GM23338 (cell line): Measurements from ENCODE around the gene ZNF628.

ENCODE experiments used
- EZH2phosphoT487 ChIP-seq: fragments of 200-600 bp; sonication (generic); IDR thresholded peaks from one replicate; pipeline ENCODE4 v1.8.1; 2018; ENCODE audit warnings: antibody characterized with exemption; ENCODE audit not compliant: unreplicated experiment
- TF ChIP-seq, protein P1 (sequence below), 2 experiments: fragments of 200-600 bp in 1 of 2; sonication (generic) in 1 of 2; conservative IDR thresholded peaks; 2 replicates each; pipeline versions ENCODE4 v1.5.1 to v1.6.1; 2016 to 2017; ENCODE audit warnings: antibody characterized with exemption in 2 of 2, low read depth in 2 of 2, mild to moderate bottlenecking in 2 of 2, moderate library complexity in 1 of 2

DNA sequence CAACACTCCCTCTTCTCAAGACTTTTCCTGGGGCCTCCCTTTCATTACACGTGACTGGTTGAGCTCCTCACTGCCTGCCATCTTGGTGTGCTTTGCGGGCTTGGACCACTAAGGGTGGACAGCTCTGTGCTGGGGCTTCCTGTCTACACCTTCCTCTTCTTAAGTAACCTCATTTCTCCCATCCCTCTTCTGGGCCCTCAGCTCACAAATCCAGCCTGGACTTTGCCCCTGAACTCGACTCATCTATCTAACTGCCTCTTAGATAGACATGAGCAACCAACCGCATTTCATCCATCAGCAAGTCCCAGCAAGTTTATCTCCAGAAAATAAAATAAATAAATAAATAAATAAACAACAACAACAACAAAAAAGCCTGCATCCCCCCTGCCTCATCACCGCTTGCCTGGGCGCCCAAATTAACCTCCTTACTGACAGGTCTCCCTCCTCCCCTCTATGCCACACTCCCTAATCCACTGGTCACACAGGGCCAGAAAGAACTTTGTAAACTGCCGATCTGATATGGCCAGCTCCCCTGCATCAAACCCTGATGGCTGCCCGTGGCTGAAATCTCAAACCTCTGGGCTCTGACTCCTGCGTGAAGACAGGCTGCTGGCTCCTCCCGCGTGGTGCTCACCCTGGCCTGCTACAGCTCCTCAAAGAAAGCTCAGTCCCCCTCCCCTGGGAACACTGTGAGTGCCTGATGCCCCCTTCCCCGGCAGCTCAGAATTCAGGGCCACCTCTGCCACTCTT lies 22.7 kb upstream of the ZNF628 start:
- TF ChIP-seq EZH2phosphoT487, result no peak
- TF ChIP-seq, protein P1, sequence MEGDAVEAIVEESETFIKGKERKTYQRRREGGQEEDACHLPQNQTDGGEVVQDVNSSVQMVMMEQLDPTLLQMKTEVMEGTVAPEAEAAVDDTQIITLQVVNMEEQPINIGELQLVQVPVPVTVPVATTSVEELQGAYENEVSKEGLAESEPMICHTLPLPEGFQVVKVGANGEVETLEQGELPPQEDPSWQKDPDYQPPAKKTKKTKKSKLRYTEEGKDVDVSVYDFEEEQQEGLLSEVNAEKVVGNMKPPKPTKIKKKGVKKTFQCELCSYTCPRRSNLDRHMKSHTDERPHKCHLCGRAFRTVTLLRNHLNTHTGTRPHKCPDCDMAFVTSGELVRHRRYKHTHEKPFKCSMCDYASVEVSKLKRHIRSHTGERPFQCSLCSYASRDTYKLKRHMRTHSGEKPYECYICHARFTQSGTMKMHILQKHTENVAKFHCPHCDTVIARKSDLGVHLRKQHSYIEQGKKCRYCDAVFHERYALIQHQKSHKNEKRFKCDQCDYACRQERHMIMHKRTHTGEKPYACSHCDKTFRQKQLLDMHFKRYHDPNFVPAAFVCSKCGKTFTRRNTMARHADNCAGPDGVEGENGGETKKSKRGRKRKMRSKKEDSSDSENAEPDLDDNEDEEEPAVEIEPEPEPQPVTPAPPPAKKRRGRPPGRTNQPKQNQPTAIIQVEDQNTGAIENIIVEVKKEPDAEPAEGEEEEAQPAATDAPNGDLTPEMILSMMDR (conservative IDR thresholded peaks at IDR 0.05; ENCODE audit: low read depth in 2 of 2), result no peak
